ENCODE measurements around the gene DEPP1.

Gene DEPP1

GRCh38 chr10:44931621-44932516 is 46.7 kb downstream of the DEPP1 start:
- FAIRE-seq: no peak

- no peak for FAIRE-seq
These were observed 47.5 kb downstream of the DEPP1 start for GRCh38 chr10:44930904-44931620.

GRCh38 chr10:44929356-44930255 is 49.0 kb downstream of the DEPP1 start:
- FAIRE-seq: no peak

- FAIRE-seq: no peak
These were observed 50.1 kb downstream of the DEPP1 start for GRCh38 chr10:44928462-44928861.

- no peak for FAIRE-seq
These were observed 51.3 kb downstream of the DEPP1 start for GRCh38 chr10:44927352-44927751.

- no peak for FAIRE-seq
These were observed 51.8 kb downstream of the DEPP1 start for GRCh38 chr10:44926751-44927351.
